Measurements from ENCODE around the gene CAMKV.

CAMKV gene

DNA sequence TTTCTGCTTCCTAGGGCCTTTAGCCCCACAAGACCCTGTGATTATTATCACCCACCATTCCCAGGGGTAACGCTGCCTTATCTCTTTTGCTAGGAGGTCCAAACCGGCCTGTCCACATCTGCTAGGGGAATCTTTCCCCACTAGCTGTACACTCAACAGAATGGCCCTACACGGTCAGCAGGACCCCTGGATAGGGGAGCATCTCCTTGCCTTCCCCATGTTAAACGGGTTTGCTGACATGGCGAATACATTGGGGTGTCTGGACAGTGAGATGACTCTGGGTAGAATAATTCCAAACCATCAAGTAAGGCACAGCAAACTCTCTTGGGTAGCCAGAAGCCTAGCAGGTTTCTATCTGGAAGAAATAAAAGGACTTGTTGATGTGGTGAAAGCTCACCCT, 14.0 kb downstream of the CAMKV start:
- TF ChIP-seq, protein P1, sequence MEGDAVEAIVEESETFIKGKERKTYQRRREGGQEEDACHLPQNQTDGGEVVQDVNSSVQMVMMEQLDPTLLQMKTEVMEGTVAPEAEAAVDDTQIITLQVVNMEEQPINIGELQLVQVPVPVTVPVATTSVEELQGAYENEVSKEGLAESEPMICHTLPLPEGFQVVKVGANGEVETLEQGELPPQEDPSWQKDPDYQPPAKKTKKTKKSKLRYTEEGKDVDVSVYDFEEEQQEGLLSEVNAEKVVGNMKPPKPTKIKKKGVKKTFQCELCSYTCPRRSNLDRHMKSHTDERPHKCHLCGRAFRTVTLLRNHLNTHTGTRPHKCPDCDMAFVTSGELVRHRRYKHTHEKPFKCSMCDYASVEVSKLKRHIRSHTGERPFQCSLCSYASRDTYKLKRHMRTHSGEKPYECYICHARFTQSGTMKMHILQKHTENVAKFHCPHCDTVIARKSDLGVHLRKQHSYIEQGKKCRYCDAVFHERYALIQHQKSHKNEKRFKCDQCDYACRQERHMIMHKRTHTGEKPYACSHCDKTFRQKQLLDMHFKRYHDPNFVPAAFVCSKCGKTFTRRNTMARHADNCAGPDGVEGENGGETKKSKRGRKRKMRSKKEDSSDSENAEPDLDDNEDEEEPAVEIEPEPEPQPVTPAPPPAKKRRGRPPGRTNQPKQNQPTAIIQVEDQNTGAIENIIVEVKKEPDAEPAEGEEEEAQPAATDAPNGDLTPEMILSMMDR (IDR thresholded peaks at IDR 0.05; ENCODE audit: low read depth, low read length, missing control alignments): no peak
- no peaks in the 10 kb centered on the region for H3K36me3 ChIP-seq (replicated peaks)
- peak overlapping the region; percentile 78 for H3K4me3 ChIP-seq (ENCODE audit: low read depth, low read length)
- in situ Hi-C loops (cut with HindIII; ENCODE audit: low pct_ligation_motif_present, low sequenced_read_pairs): no loop called here
- H3K27ac ChIP-seq: no peak overlapping the region
- DNase-seq: no peak
- no peaks in the 10 kb centered on the region for H3K27me3 ChIP-seq (replicated peaks)

DNA sequence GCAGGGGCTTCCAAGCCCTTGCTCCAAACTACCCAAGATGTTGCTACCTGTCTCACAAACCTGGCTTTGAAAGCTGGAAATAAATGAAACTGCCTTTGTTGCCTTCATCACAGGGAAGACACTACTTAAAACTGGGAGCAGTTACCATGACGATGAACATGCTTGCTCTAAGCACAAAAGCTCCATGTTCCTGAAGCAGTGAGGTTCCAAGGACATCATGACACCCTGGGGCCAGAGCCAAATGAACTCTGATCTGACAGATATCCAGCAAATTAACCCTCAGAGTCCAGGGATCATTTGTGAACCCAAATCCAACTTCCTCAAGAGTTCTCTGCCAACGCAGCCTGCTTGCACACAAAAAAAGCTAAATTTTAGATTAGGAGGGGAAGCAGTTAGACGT, 24.0 kb downstream of the CAMKV start:
- Histone ChIP-seq H3K27ac (no peak overlapping the region), H3K4me3 (ENCODE audit: low read depth, low read length) (no peak overlapping the region), H3K36me3 (replicated peaks) (no peaks in the 10 kb centered on the region), H3K27me3 (replicated peaks) (no peaks in the 10 kb centered on the region)
- TF ChIP-seq, protein P1 (IDR thresholded peaks at IDR 0.05; ENCODE audit: low read depth, low read length, missing control alignments): no peak
- no peak for DNase-seq
- in situ Hi-C loops (cut with HindIII; ENCODE audit: low pct_ligation_motif_present, low sequenced_read_pairs): no loop called here

DNA sequence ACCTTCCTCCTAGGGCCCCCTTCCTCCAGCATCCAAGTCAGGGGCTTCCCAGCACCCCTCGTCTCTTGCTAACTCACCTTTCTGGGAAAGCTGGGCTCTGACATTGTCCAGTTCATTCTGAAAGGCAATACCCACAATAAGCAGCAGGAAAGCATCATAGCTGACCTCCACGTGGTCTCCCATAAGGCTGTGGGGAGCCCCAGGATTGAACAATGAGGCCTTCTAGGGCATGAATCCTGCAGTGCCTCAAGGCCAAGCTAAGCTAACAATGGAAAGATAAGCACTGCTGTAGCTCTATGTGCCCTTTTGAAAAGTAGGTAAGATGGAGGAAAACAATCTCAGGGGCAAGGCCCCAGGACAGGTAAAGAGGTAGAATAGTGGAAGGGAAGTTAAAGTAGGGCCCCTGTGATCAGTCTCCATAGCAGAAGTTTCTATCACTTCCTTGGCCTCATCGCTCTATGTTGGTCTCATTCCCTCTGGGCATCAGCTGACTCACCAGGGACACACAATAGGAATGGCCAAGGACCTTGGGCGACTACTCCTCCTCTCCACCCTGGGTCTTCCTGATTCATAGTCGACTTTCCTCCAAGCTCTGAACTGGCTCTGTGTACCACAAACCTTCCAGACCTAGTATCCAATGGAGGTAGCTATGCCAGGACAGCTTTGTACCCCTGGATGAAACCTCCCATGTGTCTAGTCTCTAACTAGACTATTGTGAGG, 25.1 kb downstream of the CAMKV start:
- in situ Hi-C loops (cut with HindIII; ENCODE audit: low pct_ligation_motif_present, low sequenced_read_pairs): no loop called here
- Histone ChIP-seq H3K36me3 (replicated peaks) (no peaks in the 10 kb centered on the region), H3K27ac (no peak overlapping the region), H3K27me3 (replicated peaks) (no peaks in the 10 kb centered on the region), H3K4me3 (ENCODE audit: low read depth, low read length) (no peak overlapping the region)
- no peak for DNase-seq
- TF ChIP-seq, protein P1 (IDR thresholded peaks at IDR 0.05; ENCODE audit: low read depth, low read length, missing control alignments): no peak

DNA sequence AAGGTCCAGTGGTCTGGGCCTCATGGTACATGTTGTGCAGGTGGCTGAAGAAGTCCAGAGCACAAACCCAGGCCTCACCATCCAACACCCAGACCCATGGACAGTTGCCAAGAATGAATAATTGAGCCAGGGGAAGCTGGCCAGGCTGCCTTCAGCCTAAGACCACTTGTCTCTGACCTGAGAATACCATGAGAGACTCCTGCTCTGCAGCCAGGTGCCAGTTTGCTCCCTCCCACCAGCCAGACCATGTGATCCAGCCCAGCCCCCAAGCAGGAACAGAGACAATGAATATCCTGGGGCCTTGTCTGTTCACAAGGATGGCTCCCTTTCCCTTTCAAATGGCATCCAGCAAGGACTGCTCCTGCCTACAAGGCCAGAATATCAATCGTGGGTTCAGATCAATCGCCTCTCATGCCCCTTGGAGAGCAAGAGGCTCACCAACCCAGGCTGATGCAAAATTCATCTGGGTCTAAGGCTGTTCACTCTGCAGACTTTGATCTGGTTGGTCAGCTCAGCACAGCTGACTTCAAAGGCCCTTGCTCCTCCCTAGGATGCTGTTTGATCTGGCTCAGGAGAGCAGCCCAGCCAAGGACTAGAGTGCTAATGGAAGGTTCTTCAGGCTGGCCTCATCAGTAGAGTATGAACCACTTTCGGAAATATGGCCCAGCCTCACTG, 26.7 kb downstream of the CAMKV start:
- TF ChIP-seq, protein P1 (IDR thresholded peaks at IDR 0.05; ENCODE audit: low read depth, low read length, missing control alignments): no peak
- no peak for DNase-seq
- H3K27ac ChIP-seq: no peak overlapping the region
- in situ Hi-C loops (cut with HindIII; ENCODE audit: low pct_ligation_motif_present, low sequenced_read_pairs): no loop called here
- no peak overlapping the region for H3K4me3 ChIP-seq (ENCODE audit: low read depth, low read length)
- no peaks in the 10 kb centered on the region for H3K36me3 ChIP-seq (replicated peaks)
- H3K27me3 ChIP-seq (replicated peaks): no peaks in the 10 kb centered on the region

DNA sequence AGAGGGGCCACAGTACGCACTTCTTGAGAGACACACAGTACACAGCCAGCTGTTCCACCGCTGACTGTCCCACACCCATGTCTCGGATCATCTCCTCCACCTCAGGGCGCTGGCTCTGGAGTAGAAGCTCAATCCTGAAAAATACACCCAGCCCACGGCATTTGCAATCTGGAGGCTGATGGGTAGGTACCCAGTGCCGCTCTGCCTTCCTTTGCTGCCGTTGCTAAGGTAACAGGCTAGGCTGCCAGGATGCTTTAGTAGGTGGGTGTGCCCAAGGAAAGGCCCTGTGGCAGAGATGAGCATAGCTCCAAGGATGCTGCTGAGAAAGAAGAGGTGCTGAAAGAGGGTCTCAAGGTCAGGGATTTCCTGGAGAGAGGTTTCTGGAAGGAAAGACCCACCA, 27.9 kb downstream of the CAMKV start:
- Histone ChIP-seq H3K27ac (no peak overlapping the region), H3K36me3 (replicated peaks) (no peaks in the 10 kb centered on the region), H3K4me3 (ENCODE audit: low read depth, low read length) (no peak overlapping the region), H3K27me3 (replicated peaks) (no peaks in the 10 kb centered on the region)
- no peak for DNase-seq
- in situ Hi-C loops (cut with HindIII; ENCODE audit: low pct_ligation_motif_present, low sequenced_read_pairs): no loop called here
- TF ChIP-seq, protein P1 (IDR thresholded peaks at IDR 0.05; ENCODE audit: low read depth, low read length, missing control alignments): no peak
